ENCODE data around the gene RFX3. TPM values are rescaled to one million over a fixed set of nuclear protein-coding genes. Genes with fewer than 3 reads are reported as not detected.

RFX3 gene
- total RNA-seq, 1 experiment from 2014 or later, result 4.5 TPM

GRCh38 chr9:3288686-3289085, 237.1 kb downstream of the RFX3 start:
- no peak overlapping the region for H3K4me3 ChIP-seq (ENCODE audit: low read length)
- no peaks in the 10 kb centered on the region for H4K20me1 ChIP-seq (ENCODE audit: low read length)
- no peaks in the 10 kb centered on the region for H3F3A ChIP-seq (ENCODE audit: low read length, unreplicated experiment)
- no peaks in the 10 kb centered on the region for H3K9me2 ChIP-seq (replicated peaks; ENCODE audit: low read length)
- ChIA-PET POLR2A (ENCODE audit: unreplicated experiment) (no interaction called here), CTCF (no interaction called here)
- H3K4me2 ChIP-seq (ENCODE audit: low read length), result no peak overlapping the region
- H3K4me1 ChIP-seq (ENCODE audit: insufficient read depth, low read length), result no peaks in the 10 kb centered on the region
- H3K9ac ChIP-seq (ENCODE audit: low read length), result no peak overlapping the region
- no peaks in the 10 kb centered on the region for H3K9me3 ChIP-seq (ENCODE audit: low read length)
- TF ChIP-seq EZH2 (IDR thresholded peaks at IDR 0.05; ENCODE audit: low read length, unreplicated experiment) (no peak), CTCF (conservative IDR thresholded peaks at IDR 0.05; ENCODE audit: low read depth, low read length) (no peak), EZH2phosphoT487 (IDR thresholded peaks at IDR 0.05; ENCODE audit: borderline replicate concordance, low read length) (no peak)
- H3K27me3 ChIP-seq (ENCODE audit: low read length), result no peaks in the 10 kb centered on the region
- no peaks in the 10 kb centered on the region for H3K79me2 ChIP-seq (ENCODE audit: low read length)
- no peak for DNase-seq
- no peaks in the 10 kb centered on the region for H3K36me3 ChIP-seq (ENCODE audit: low read depth, low read length)
- no peak overlapping the region for H3K27ac ChIP-seq (ENCODE audit: low read length)
- intact Hi-C loops (cut with micrococcal nuclease), result no loop called here
- H2AFZ ChIP-seq (ENCODE audit: low read length), result no peak overlapping the region
- no peak for ATAC-seq
- no TSS peak for BruUV-seq (replicated peaks)

GRCh38 chr9:3285365-3286161, 240.2 kb downstream of the RFX3 start:
- no peak for TF ChIP-seq EZH2 (IDR thresholded peaks at IDR 0.05; ENCODE audit: low read length, unreplicated experiment)
- TF ChIP-seq EZH2phosphoT487 (IDR thresholded peaks at IDR 0.05; ENCODE audit: borderline replicate concordance, low read length), result no peak
- TF ChIP-seq CTCF (conservative IDR thresholded peaks at IDR 0.05; ENCODE audit: low read depth, low read length), result no peak
- Histone ChIP-seq H3K4me1 (ENCODE audit: insufficient read depth, low read length) (no peaks in the 10 kb centered on the region), H3K79me2 (ENCODE audit: low read length) (no peaks in the 10 kb centered on the region), H3K9ac (ENCODE audit: low read length) (no peak overlapping the region), H3K27me3 (ENCODE audit: low read length) (no peaks in the 10 kb centered on the region), H3K9me3 (ENCODE audit: low read length) (no peaks in the 10 kb centered on the region), H3K27ac (ENCODE audit: low read length) (no peak overlapping the region), H3K9me2 (replicated peaks; ENCODE audit: low read length) (no peaks in the 10 kb centered on the region), H4K20me1 (ENCODE audit: low read length) (no peaks in the 10 kb centered on the region), H3K4me2 (ENCODE audit: low read length) (no peak overlapping the region), H3F3A (ENCODE audit: low read length, unreplicated experiment) (no peaks in the 10 kb centered on the region), H2AFZ (ENCODE audit: low read length) (no peak overlapping the region), H3K4me3 (ENCODE audit: low read length) (no peak overlapping the region), H3K36me3 (ENCODE audit: low read depth, low read length) (no peaks in the 10 kb centered on the region)
- BruUV-seq (replicated peaks), result no TSS peak
- POLR2A ChIA-PET (ENCODE audit: unreplicated experiment), result no interaction called here
- intact Hi-C loops (cut with micrococcal nuclease), result no loop called here
- ATAC-seq (no peak), DNase-seq (no peak)
- CTCF ChIA-PET, result no interaction called here

GRCh38 chr9:3282365-3282764, 243.4 kb downstream of the RFX3 start:
- intact Hi-C loops (cut with micrococcal nuclease), result no loop called here
- H3K9me3 ChIP-seq (ENCODE audit: low read length), result no peaks in the 10 kb centered on the region
- H4K20me1 ChIP-seq (ENCODE audit: low read length), result no peaks in the 10 kb centered on the region
- H3K4me2 ChIP-seq (ENCODE audit: low read length), result no peak overlapping the region
- POLR2A ChIA-PET (ENCODE audit: unreplicated experiment), result no interaction called here
- no peak for TF ChIP-seq CTCF (conservative IDR thresholded peaks at IDR 0.05; ENCODE audit: low read depth, low read length)
- TF ChIP-seq EZH2 (IDR thresholded peaks at IDR 0.05; ENCODE audit: low read length, unreplicated experiment), result no peak
- no peak for TF ChIP-seq EZH2phosphoT487 (IDR thresholded peaks at IDR 0.05; ENCODE audit: borderline replicate concordance, low read length)
- DNase-seq (no peak), ATAC-seq (no peak)
- no peak overlapping the region for H3K4me3 ChIP-seq (ENCODE audit: low read length)
- no peaks in the 10 kb centered on the region for H3K36me3 ChIP-seq (ENCODE audit: low read depth, low read length)
- H3K27ac ChIP-seq (ENCODE audit: low read length), result no peak overlapping the region
- H2AFZ ChIP-seq (ENCODE audit: low read length), result no peak overlapping the region
- BruUV-seq (replicated peaks), result no TSS peak
- H3F3A ChIP-seq (ENCODE audit: low read length, unreplicated experiment), result no peaks in the 10 kb centered on the region
- no peaks in the 10 kb centered on the region for H3K4me1 ChIP-seq (ENCODE audit: insufficient read depth, low read length)
- H3K27me3 ChIP-seq (ENCODE audit: low read length), result no peaks in the 10 kb centered on the region
- no peak overlapping the region for H3K9ac ChIP-seq (ENCODE audit: low read length)
- no peaks in the 10 kb centered on the region for H3K9me2 ChIP-seq (replicated peaks; ENCODE audit: low read length)
- H3K79me2 ChIP-seq (ENCODE audit: low read length), result no peaks in the 10 kb centered on the region
- CTCF ChIA-PET, result no interaction called here
